HCT116 (cell line): ENCODE results near the gene GSTO2. TPM values are rescaled to one million over a fixed set of nuclear protein-coding genes. Genes with fewer than 3 reads are reported as not detected.

Source experiments
- ATAC-seq: fragments of 200-7000 bp; cut with Tn5 transposase; 2 replicates; pipeline ENCODE4 v1.9.1; 2020; ENCODE audit warnings: mild to moderate bottlenecking, moderate library complexity
- BruUV-seq: library from RNA; stranded (reverse); fragments of 400-500 nt; replicated peaks from 2 replicates; lab custom pipeline; 2021; lab: Mats Ljungman, UMichigan
- CTCF ChIA-PET: fragments of 300-600 bp; sonication (Branson Sonifier 250); formaldehyde crosslinking; loops from one replicate; lab custom pipeline; 2021; ENCODE audit warnings: antibody characterized with exemption; lab: Charles Lee
- POLR2A ChIA-PET: fragments of 300-600, 350-600 bp; sonication (Branson Sonifier 250); formaldehyde crosslinking; loops from one replicate; lab custom pipeline; 2021; ENCODE audit warnings: antibody characterized with exemption; lab: Charles Lee
- RAD21 ChIA-PET, 2 experiments: fragments of 300-600 bp; sonication (Branson Sonifier 250); formaldehyde crosslinking; loops; one replicate each; lab custom pipeline; 2023; ENCODE audit warnings: low total read pairs in 2 of 2; ENCODE audit not compliant: uncharacterized antibody in 2 of 2, unreplicated experiment in 2 of 2, low non-redundant PET in 1 of 2; lab: Charles Lee
- DNase-seq: peaks from one replicate; pipeline ENCODE4 v3.0.0-alpha.2; 2010; ENCODE audit warnings: low read depth, low spot score
- H2AFZ ChIP-seq: fragments of 200-600 bp; shearing (Covaris generic), sonication (generic); 2 replicates; pipeline ENCODE4 v1.6.1; 2017; ENCODE audit warnings: low read depth, mixed run types, mixed read lengths, antibody characterized with exemption, low read length; ENCODE audit not compliant: poor library complexity, severe bottlenecking
- H3K27ac ChIP-seq: 2 replicates; pipeline ENCODE4 v1.5.1; 2012; ENCODE audit warnings: low read depth, low read length
- H3K27me3 ChIP-seq: fragments of 200-600 bp; sonication (generic); 2 replicates; pipeline ENCODE4 v1.6.1; 2016; ENCODE audit warnings: mixed run types, low read length, mixed read lengths; ENCODE audit not compliant: insufficient read depth
- H3K36me3 ChIP-seq, 2 experiments: fragments of 200-500 bp in 1 of 2; fragments of 200-600 bp in 1 of 2; sonication (Bioruptor generic) in 1 of 2; sonication (generic) in 1 of 2; 2 replicates each; pipeline versions ENCODE4 v1.5.1 to v1.6.1; 2014 to 2016; ENCODE audit warnings: low read length in 2 of 2, inconsistent platforms in 1 of 2, mixed read lengths in 1 of 2, mixed run types in 1 of 2; ENCODE audit not compliant: insufficient read depth in 2 of 2, control insufficient read depth in 1 of 2
- H3K4me1 ChIP-seq, 2 experiments: fragments of 200-600 bp in 1 of 2; sonication (generic) in 1 of 2; 2 replicates each; pipeline versions ENCODE4 v1.5.1 to v1.6.1; 2012 to 2017; ENCODE audit warnings: low read length in 2 of 2, inconsistent platforms in 1 of 2, mild to moderate bottlenecking in 1 of 2, mixed read lengths in 1 of 2, mixed run types in 1 of 2, moderate library complexity in 1 of 2; ENCODE audit not compliant: insufficient read depth in 2 of 2, control insufficient read depth in 1 of 2
- H3K4me2 ChIP-seq: fragments of 200-600 bp; sonication (generic); 2 replicates; pipeline ENCODE4 v1.6.1; 2017; ENCODE audit warnings: mixed run types, low read length, mixed read lengths
- H3K4me3 ChIP-seq, 2 experiments: fragments of 200-600 bp in 1 of 2; sonication (generic) in 1 of 2; replicated peaks in 1 of 2; 2 replicates each; pipeline ENCODE4 v1.5.1; 2011 to 2016; ENCODE audit warnings: low read length in 2 of 2, control low read depth in 1 of 2, low read depth in 1 of 2, mild to moderate bottlenecking in 1 of 2, mixed read lengths in 1 of 2, mixed run types in 1 of 2
- H3K79me2 ChIP-seq: fragments of 200-600 bp; sonication (generic); 2 replicates; pipeline ENCODE4 v1.6.1; 2017; ENCODE audit warnings: mild to moderate bottlenecking, mixed run types, low read length, moderate library complexity, mixed read lengths; ENCODE audit not compliant: insufficient read depth
- H3K9ac ChIP-seq: fragments of 200-600 bp; sonication (generic); 2 replicates; pipeline ENCODE4 v1.6.1; 2016; ENCODE audit warnings: low read length, mixed read lengths
- H3K9me2 ChIP-seq: fragments of 200-600 bp; sonication (generic), shearing (Covaris generic); 2 replicates; pipeline ENCODE4 v1.6.1; 2017; ENCODE audit warnings: mixed run types, mild to moderate bottlenecking, moderate library complexity; ENCODE audit not compliant: insufficient read depth
- H3K9me3 ChIP-seq, 2 experiments: fragments of 200-500 bp in 1 of 2; fragments of 200-600 bp in 1 of 2; sonication (Bioruptor generic) in 1 of 2; sonication (generic) in 1 of 2; 2 replicates each; pipeline ENCODE4 v1.6.1; 2014 to 2017; ENCODE audit warnings: low read length in 2 of 2, mixed read lengths in 2 of 2, inconsistent platforms in 1 of 2, low read depth in 1 of 2, mild to moderate bottlenecking in 1 of 2, mixed run types in 1 of 2, moderate library complexity in 1 of 2; ENCODE audit not compliant: control insufficient read depth in 1 of 2, insufficient read depth in 1 of 2
- H4K20me1 ChIP-seq: fragments of 200-600 bp; sonication (generic), shearing (Covaris generic); 2 replicates; pipeline ENCODE4 v1.6.1; 2017; ENCODE audit warnings: mixed run types, mild to moderate bottlenecking, moderate library complexity; ENCODE audit not compliant: insufficient read depth
- ATF3 ChIP-seq: IDR thresholded peaks from 2 replicates; pipeline ENCODE4 v1.6.1; 2012
- CTCF ChIP-seq, 3 experiments: fragments of 200-600 bp in 1 of 3; sonication (generic) in 1 of 3; IDR thresholded peaks in 2 of 3; conservative IDR thresholded peaks in 1 of 3; 2 replicates each; pipeline ENCODE4 v1.5.1; 2012 to 2017; ENCODE audit warnings: low read depth in 2 of 3, low read length in 2 of 3, antibody characterized with exemption in 1 of 3, borderline replicate concordance in 1 of 3, control low read depth in 1 of 3, mild to moderate bottlenecking in 1 of 3, mixed read lengths in 1 of 3, mixed run types in 1 of 3, moderate library complexity in 1 of 3; ENCODE audit not compliant: insufficient read depth in 1 of 3
- ELF1 ChIP-seq: IDR thresholded peaks from 2 replicates; pipeline ENCODE4 v1.6.1; 2012; ENCODE audit warnings: low read depth, borderline replicate concordance
- EZH2phosphoT487 ChIP-seq: fragments of 200-600 bp; IDR thresholded peaks from 2 replicates; pipeline ENCODE4 v1.6.1; 2018; ENCODE audit warnings: antibody characterized with exemption, borderline replicate concordance
- MAX ChIP-seq: IDR thresholded peaks from 2 replicates; pipeline ENCODE4 v1.6.1; 2012
- POLR2AphosphoS5 ChIP-seq: IDR thresholded peaks from 2 replicates; pipeline ENCODE4 v1.6.1; 2011; ENCODE audit warnings: mild to moderate bottlenecking, low read depth, low read length, moderate library complexity
- SP1 ChIP-seq: IDR thresholded peaks from 2 replicates; pipeline ENCODE4 v1.6.1; 2012; ENCODE audit warnings: low read depth
- SRF ChIP-seq: IDR thresholded peaks from 2 replicates; pipeline ENCODE4 v1.6.1; 2012; ENCODE audit warnings: low read depth
- TCF7L2 ChIP-seq: IDR thresholded peaks from 2 replicates; pipeline ENCODE4 v1.7.0; 2011; ENCODE audit warnings: borderline replicate concordance, inconsistent platforms; ENCODE audit not compliant: insufficient read depth, insufficient read length; ENCODE audit errors: extremely low read depth
- YY1 ChIP-seq: IDR thresholded peaks from 2 replicates; pipeline ENCODE4 v1.6.1; 2011; ENCODE audit warnings: low read length, low read depth, moderate library complexity, mild to moderate bottlenecking; ENCODE audit not compliant: insufficient replicate concordance; ENCODE audit errors: extremely low read depth
- ZNF274 ChIP-seq: fragments of 200-500 bp; sonication (Bioruptor generic); IDR thresholded peaks from 2 replicates; pipeline ENCODE4 v1.6.1; 2014; ENCODE audit warnings: mild to moderate bottlenecking, low read depth, low read length, inconsistent platforms
- intact Hi-C: fragments of 100-400 bp; cut with micrococcal nuclease; formaldehyde crosslinking; loops from 2 replicates; pipeline ENCODE4 v1.10.0; 2022
- total RNA-seq: library from RNA; stranded (reverse); gene quantifications from one replicate; pipeline ENCODE4 v1.2.1, GENCODE V29; 2021; ENCODE audit not compliant: unreplicated experiment

Gene GSTO2
- total RNA-seq, 1 experiment from 2014 or later: 115 TPM

- no peaks in the 10 kb centered on the region for H3K9me2 ChIP-seq
- CTCF ChIA-PET: no interaction called here
- no peak overlapping the region for H3K27ac ChIP-seq
- no peak for DNase-seq
- TF ChIP-seq SRF: no peak
- no peak for TF ChIP-seq ATF3
- no peak for TF ChIP-seq EZH2phosphoT487
- no peak for TF ChIP-seq MAX
- no peak for TF ChIP-seq SP1
- no peak for TF ChIP-seq POLR2AphosphoS5
- TF ChIP-seq ELF1: no peak
- no peak for TF ChIP-seq ZNF274
- no peak for TF ChIP-seq TCF7L2
- no peak for TF ChIP-seq CTCF (IDR thresholded peaks at IDR 0.05 in 2 of 3, conservative IDR thresholded peaks at IDR 0.05 in 1 of 3; ENCODE audit: borderline replicate concordance in 1 of 3, insufficient read depth in 1 of 3, low read depth in 2 of 3, low read length in 2 of 3)
- no peak for TF ChIP-seq YY1
- peaks cover 16 to 22% of the 10 kb centered on the region in 2 experiments; a peak in 3 of 4 replicates for H3K36me3 ChIP-seq
- H3K4me3 ChIP-seq: no peak overlapping the region
- H3K4me1 ChIP-seq: peaks cover 4 to 18% of the 10 kb centered on the region in 2 experiments
- H3K9me3 ChIP-seq: no peaks in the 10 kb centered on the region
- RAD21 ChIA-PET: no interaction called here
- H4K20me1 ChIP-seq: no peaks in the 10 kb centered on the region
- no TSS peak for BruUV-seq
- POLR2A ChIA-PET: no interaction called here
- no peak for ATAC-seq
- no peak overlapping the region for H3K4me2 ChIP-seq
- H3K9ac ChIP-seq: no peak overlapping the region
- H2AFZ ChIP-seq: no peak overlapping the region
- intact Hi-C loops: no loop called here
- no peaks in the 10 kb centered on the region for H3K27me3 ChIP-seq
- peaks cover 22% of the 10 kb centered on the region; the same call in 1 of the 2 replicates for H3K79me2 ChIP-seq
Measured at GRCh38 chr10:104316321-104317099, 47.5 kb downstream of the GSTO2 start.
